HepG2 (cell line): ENCODE data around the gene RGS6. TPM values are rescaled to one million over a fixed set of nuclear protein-coding genes. Genes with fewer than 3 reads are reported as not detected.

Source experiments
- ATAC-seq: fragments of 200-7000 bp; cut with Tn5 transposase; 3 replicates; pipeline ENCODE4 v1.9.1; 2020; ENCODE audit warnings: mild to moderate bottlenecking, moderate library complexity
- BruUV-seq: library from RNA; stranded (reverse); fragments of 400-500 nt; replicated peaks from 2 replicates; lab custom pipeline; 2021; lab: Mats Ljungman, UMichigan
- CTCF ChIA-PET: fragments of 300-600 bp; formaldehyde crosslinking; extraction: SDS; loops from one replicate; lab custom pipeline; 2021; ENCODE audit warnings: low total read pairs, inconsistent platforms, low intra/inter-chr PET ratio; lab: Yijun Ruan, JAX
- POLR2A ChIA-PET: fragments of 350-600 bp; sonication (Branson Sonifier 250); formaldehyde crosslinking; loops from one replicate; lab custom pipeline; 2020; ENCODE audit warnings: antibody characterized with exemption, inconsistent platforms; lab: Yijun Ruan, JAX
- DNase-seq: peaks from one replicate; pipeline ENCODE4 v3.0.0-alpha.2; 2015; ENCODE audit warnings: low spot score
- FAIRE-seq: peaks from 3 replicates; lab custom pipeline; 2011; peaks lifted over from hg19 to GRCh38; lab: Jason Lieb, UNC
- H2AFZ ChIP-seq: one replicate; pipeline ENCODE4 v1.6.1; 2011; ENCODE audit warnings: low read length, inconsistent platforms
- H3K27ac ChIP-seq: fragments of 300-600 bp; 3 replicates; pipeline ENCODE4 v1.8.0; 2011; ENCODE audit warnings: mixed run types, mild to moderate bottlenecking, mixed read lengths, low read length, inconsistent platforms; ENCODE audit not compliant: insufficient read depth; ENCODE audit errors: extremely low read length
- H3K27me3 ChIP-seq, 2 experiments: fragments of 200-600 bp in 1 of 2; 2 replicates in 1 of 2; 3 replicates in 1 of 2; pipeline versions ENCODE4 v1.6.0 to v1.8.0; 2011; ENCODE audit warnings: low read length in 2 of 2, mild to moderate bottlenecking in 2 of 2, moderate library complexity in 2 of 2, inconsistent platforms in 1 of 2; ENCODE audit not compliant: insufficient read depth in 2 of 2, control insufficient read depth in 1 of 2
- H3K36me3 ChIP-seq, 2 experiments: fragments of 200-600 bp in 1 of 2; replicated peaks in 1 of 2; 2 replicates in 1 of 2; 3 replicates in 1 of 2; pipeline versions ENCODE4 v1.5.1 to v1.8.0; 2011; ENCODE audit warnings: low read length in 2 of 2, inconsistent platforms in 1 of 2; ENCODE audit not compliant: insufficient read depth in 2 of 2, control insufficient read depth in 1 of 2
- H3K4me1 ChIP-seq: 2 replicates; pipeline ENCODE4 v1.5.1; 2012; ENCODE audit warnings: low read length, inconsistent platforms; ENCODE audit not compliant: insufficient read depth
- H3K4me2 ChIP-seq: 2 replicates; pipeline ENCODE4 v1.6.0; 2011; ENCODE audit warnings: low read depth, low read length, inconsistent platforms
- H3K4me3 ChIP-seq, 3 experiments: fragments of 200-600 bp in 1 of 3; sonication (generic), shearing (Covaris generic) in 1 of 3; replicated peaks in 1 of 3; 2 replicates each; pipeline ENCODE4 v1.5.1; 2011 to 2016; ENCODE audit warnings: low read length in 3 of 3, inconsistent platforms in 2 of 3, low read depth in 2 of 3, mild to moderate bottlenecking in 2 of 3, control low read depth in 1 of 3, mixed read lengths in 1 of 3; ENCODE audit not compliant: insufficient read depth in 1 of 3
- H3K79me2 ChIP-seq: one replicate; pipeline ENCODE4 v1.6.1; 2011; ENCODE audit warnings: low read length, inconsistent platforms; ENCODE audit not compliant: insufficient read depth
- H3K9ac ChIP-seq: 2 replicates; pipeline ENCODE4 v1.6.0; 2011; ENCODE audit warnings: mild to moderate bottlenecking, low read depth, low read length, inconsistent platforms; ENCODE audit not compliant: insufficient read depth
- H3K9me3 ChIP-seq: 2 replicates; pipeline ENCODE4 v1.5.1; 2012; ENCODE audit warnings: mild to moderate bottlenecking, low read length
- H4K20me1 ChIP-seq: 2 replicates; pipeline ENCODE4 v1.6.0; 2011; ENCODE audit warnings: inconsistent platforms, mild to moderate bottlenecking, low read length, moderate library complexity; ENCODE audit not compliant: insufficient read depth
- JUND ChIP-seq: sonication (generic); formaldehyde crosslinking; IDR thresholded peaks from 2 replicates; pipeline ENCODE4 v1.8.0; 2022; ENCODE audit warnings: mild to moderate bottlenecking, missing genetic modification reagents
- KDM5A ChIP-seq: fragments of 200-600 bp; sonication (generic); IDR thresholded peaks from 2 replicates; pipeline ENCODE4 v1.7.0; 2018; ENCODE audit warnings: antibody characterized with exemption, mild to moderate bottlenecking, low read length, borderline replicate concordance
- MIXL1 ChIP-seq: IDR thresholded peaks from 2 replicates; pipeline ENCODE4 v1.6.1; 2016
- NKX3-1 ChIP-seq: sonication (generic); formaldehyde crosslinking; IDR thresholded peaks from 2 replicates; pipeline ENCODE4 v1.5.0; 2020; ENCODE audit warnings: missing genetic modification reagents
- NR2F2 ChIP-seq: IDR thresholded peaks from 2 replicates; pipeline ENCODE4 v1.6.1; 2012; ENCODE audit warnings: low read depth, inconsistent platforms, borderline replicate concordance
- PAF1 ChIP-seq: IDR thresholded peaks from 2 replicates; pipeline ENCODE4 v1.6.1; 2016; ENCODE audit warnings: missing genetic modification reagents, missing compliant biosample characterization
- PHF21A ChIP-seq: sonication (generic); formaldehyde crosslinking; IDR thresholded peaks from 2 replicates; pipeline ENCODE4 v1.5.0; 2020; ENCODE audit warnings: mild to moderate bottlenecking, missing genetic modification reagents
- POLR2G ChIP-seq: fragments of 200-400 bp; formaldehyde crosslinking; IDR thresholded peaks from 2 replicates; pipeline ENCODE4 v1.6.1; 2018; ENCODE audit warnings: mild to moderate bottlenecking, low read depth, low read length, moderate library complexity
- ZBTB39 ChIP-seq: sonication (generic); formaldehyde crosslinking; IDR thresholded peaks from 2 replicates; pipeline ENCODE4 v1.5.0; 2020; ENCODE audit warnings: missing genetic modification reagents
- ZBTB4 ChIP-seq: sonication (generic); formaldehyde crosslinking; IDR thresholded peaks from 2 replicates; pipeline ENCODE4 v1.4.0; 2020; ENCODE audit warnings: missing genetic modification reagents, mild to moderate bottlenecking, borderline replicate concordance
- ZKSCAN5 ChIP-seq: sonication (generic); formaldehyde crosslinking; IDR thresholded peaks from 2 replicates; pipeline ENCODE4 v1.5.1; 2020; ENCODE audit warnings: mild to moderate bottlenecking, missing genetic modification reagents
- ZNF12 ChIP-seq: sonication (generic); formaldehyde crosslinking; IDR thresholded peaks from 2 replicates; pipeline ENCODE4 v1.5.0; 2020; ENCODE audit warnings: missing genetic modification reagents
- ZNF354B ChIP-seq: sonication (generic); formaldehyde crosslinking; IDR thresholded peaks from 2 replicates; pipeline ENCODE4 v1.8.0; 2022; ENCODE audit warnings: mild to moderate bottlenecking, missing genetic modification reagents
- ZNF383 ChIP-seq: sonication (generic); formaldehyde crosslinking; IDR thresholded peaks from 2 replicates; pipeline ENCODE4 v1.4.0; 2020; ENCODE audit warnings: missing genetic modification reagents, mild to moderate bottlenecking, borderline replicate concordance
- ZNF552 ChIP-seq: sonication (generic); formaldehyde crosslinking; IDR thresholded peaks from 2 replicates; pipeline ENCODE4 v1.9.0; 2022; ENCODE audit warnings: missing genetic modification reagents, mild to moderate bottlenecking, borderline replicate concordance
- ZNF629 ChIP-seq: sonication (generic); formaldehyde crosslinking; conservative IDR thresholded peaks from 2 replicates; pipeline ENCODE4 v1.5.0; 2020; ENCODE audit warnings: missing genetic modification reagents
- ZNF772 ChIP-seq: sonication (generic); formaldehyde crosslinking; IDR thresholded peaks from 2 replicates; pipeline ENCODE4 v1.5.0; 2020; ENCODE audit warnings: mild to moderate bottlenecking, missing genetic modification reagents
- ZNF883 ChIP-seq: sonication (generic); formaldehyde crosslinking; IDR thresholded peaks from 2 replicates; pipeline ENCODE4 v1.5.1; 2020; ENCODE audit warnings: mild to moderate bottlenecking, missing genetic modification reagents; ENCODE audit errors: not compliant biosample characterization
- ZNF891 ChIP-seq: sonication (generic); formaldehyde crosslinking; IDR thresholded peaks from 2 replicates; pipeline ENCODE4 v1.5.0; 2020; ENCODE audit warnings: mild to moderate bottlenecking, missing genetic modification reagents
- ZZZ3 ChIP-seq: sonication (generic); formaldehyde crosslinking; IDR thresholded peaks from 2 replicates; pipeline ENCODE4 v1.4.0; 2020; ENCODE audit warnings: missing genetic modification reagents, mild to moderate bottlenecking, borderline replicate concordance
- WGBS: methylation state at CpG from one replicate; pipeline ENCODE4 v1.1.6; 2017; ENCODE audit warnings: low lambda C conversion rate; 5-methylcytosine and 5-hydroxymethylcytosine counted together
- in situ Hi-C: cut with HindIII; loops from 2 replicates; pipeline ENCODE4 v1.10.0; 2017; ENCODE audit warnings: low pct_unique_long_range_greater_than_20kb; ENCODE audit not compliant: extremely low pct_ligation_motif_present
- intact Hi-C: fragments of 100-400 bp; cut with micrococcal nuclease; formaldehyde crosslinking; loops from one replicate; pipeline ENCODE4 v1.10.0; 2022; ENCODE audit not compliant: unreplicated experiment
- polyA plus RNA-seq, 8 experiments: library from polyadenylated mRNA; depleted of rRNA in 3 of 8; stranded (reverse) in 7 of 8; unstranded in 1 of 8; fragments of >200 nt; fragmentation: Illumina TruSeq in 4 of 8; extraction: Trizol in 4 of 8; gene quantifications; 2 replicates each; pipeline versions ENCODE4 v1.2.1 to v1.2.3, GENCODE V29; 2011 to 2016; ENCODE audit warnings: low read depth in 4 of 8, missing spikeins in 1 of 8, mixed read lengths in 1 of 8; ENCODE audit not compliant: insufficient read depth in 1 of 8
- total RNA-seq, 5 experiments: library from RNA; depleted of rRNA; stranded (reverse); fragments of >200 nt; fragmentation: Illumina TruSeq; extraction: Trizol; gene quantifications; 2 replicates each; pipeline ENCODE4 v1.2.3, GENCODE V29; 2016; ENCODE audit warnings: low read depth in 1 of 5

RGS6 gene
- total and polyA plus RNA-seq, 2 of the 13 experiments (the other 11 are each of a cell fraction or from before 2014, with no cell fraction given): not detected

GRCh38 chr14:72173038-72173720 lies 240.9 kb downstream of the RGS6 start:
- no peak for ATAC-seq
- H3K9me3 ChIP-seq: peaks cover 4% of the 10 kb centered on the region; the same call in 1 of the 2 replicates
- no peaks in the 10 kb centered on the region for H3K4me1 ChIP-seq
- no peaks in the 10 kb centered on the region for H3K36me3 ChIP-seq
- intact Hi-C loops: no loop called here
- H4K20me1 ChIP-seq: no peaks in the 10 kb centered on the region
- POLR2A ChIA-PET: no interaction called here
- TF ChIP-seq ZNF891: no peak
- no peak for TF ChIP-seq POLR2G
- no peak for TF ChIP-seq ZNF772 (CRISPR knock-in tag)
- no peak for TF ChIP-seq NKX3-1
- no peak for TF ChIP-seq ZNF383 (CRISPR knock-in tag)
- TF ChIP-seq ZBTB4 (CRISPR knock-in tag): no peak
- TF ChIP-seq JUND (CRISPR knock-in tag): no peak
- TF ChIP-seq KDM5A: no peak
- TF ChIP-seq ZBTB39 (CRISPR knock-in tag): no peak
- TF ChIP-seq NR2F2: no peak
- no peak for TF ChIP-seq PAF1
- no peak for TF ChIP-seq ZNF354B (CRISPR knock-in tag)
- TF ChIP-seq ZNF552 (CRISPR knock-in tag): no peak
- no peak for TF ChIP-seq PHF21A (CRISPR knock-in tag)
- TF ChIP-seq ZNF629 (CRISPR knock-in tag): no peak
- no peak for TF ChIP-seq MIXL1
- no peak for TF ChIP-seq ZZZ3 (CRISPR knock-in tag)
- TF ChIP-seq ZKSCAN5 (CRISPR knock-in tag): no peak
- TF ChIP-seq ZNF883: no peak
- TF ChIP-seq ZNF12 (CRISPR knock-in tag): no peak
- TF ChIP-seq, all 625 proteins: peak for 0
- no TSS peak for BruUV-seq
- in situ Hi-C loops: no loop called here
- Histone ChIP-seq H2AFZ (no peak overlapping the region), H3K4me3 (no peak overlapping the region), H3K9ac (no peak overlapping the region), H3K27me3 (no peaks in the 10 kb centered on the region), H3K27ac (no peak overlapping the region), H3K4me2 (no peak overlapping the region), H3K79me2 (no peaks in the 10 kb centered on the region)
- WGBS: 18% methylated on average over 11 of the region's 11 CpGs
- CTCF ChIA-PET: no interaction called here
- FAIRE-seq (no peak), DNase-seq (no peak)
